Loucy (cell line): ENCODE results near the gene MYCBPAP.

Experiments
- H2AFZ ChIP-seq: fragments of 200-600 bp; sonication (generic); 2 replicates; pipeline ENCODE4 v1.6.0; 2016; ENCODE audit warnings: antibody characterized with exemption, mild to moderate bottlenecking, low read length, moderate library complexity
- H3F3A ChIP-seq: fragments of 200-600 bp; 2 replicates; pipeline ENCODE4 v1.6.0; 2016; ENCODE audit warnings: antibody characterized with exemption, low read depth, mild to moderate bottlenecking
- H3K27me3 ChIP-seq: fragments of 200-600 bp; sonication (generic); 2 replicates; pipeline ENCODE4 v1.6.1; 2014; ENCODE audit warnings: low read length, mild to moderate bottlenecking; ENCODE audit not compliant: insufficient read depth, poor library complexity, severe bottlenecking
- H3K36me3 ChIP-seq: fragments of 200-600 bp; sonication (generic); 2 replicates; pipeline ENCODE4 v1.6.1; 2016; ENCODE audit warnings: low read length; ENCODE audit not compliant: insufficient read depth
- H3K4me1 ChIP-seq: fragments of 200-600 bp; sonication (generic); 2 replicates; pipeline ENCODE4 v1.5.1; 2014; ENCODE audit warnings: low read length, mild to moderate bottlenecking; ENCODE audit not compliant: insufficient read depth, poor library complexity, severe bottlenecking
- H3K4me2 ChIP-seq: fragments of 200-600 bp; sonication (generic); 2 replicates; pipeline ENCODE4 v1.6.0; 2014; ENCODE audit warnings: antibody characterized with exemption, low read length, low read depth, mild to moderate bottlenecking; ENCODE audit not compliant: poor library complexity, severe bottlenecking
- H3K4me3 ChIP-seq: fragments of 200-600 bp; sonication (generic); 2 replicates; pipeline ENCODE4 v1.5.1; 2014; ENCODE audit warnings: low read length, mild to moderate bottlenecking, mixed read lengths; ENCODE audit not compliant: poor library complexity, severe bottlenecking
- H3K79me2 ChIP-seq: fragments of 200-600 bp; sonication (generic); 2 replicates; pipeline ENCODE4 v1.6.1; 2014; ENCODE audit warnings: low read length; ENCODE audit not compliant: insufficient read depth
- H3K9ac ChIP-seq: fragments of 200-600 bp; sonication (generic); 2 replicates; pipeline ENCODE4 v1.6.0; 2014; ENCODE audit warnings: mild to moderate bottlenecking, low read depth, low read length, moderate library complexity; ENCODE audit not compliant: poor library complexity, severe bottlenecking
- H3K9me2 ChIP-seq: fragments of 200-600 bp; sonication (generic); replicated peaks from 2 replicates; pipeline ENCODE4 v1.6.1; 2016; ENCODE audit warnings: low read depth, low read length, mixed read lengths
- H3K9me3 ChIP-seq: fragments of 200-600 bp; sonication (generic); 2 replicates; pipeline ENCODE4 v1.6.1; 2014; ENCODE audit warnings: mild to moderate bottlenecking, antibody characterized with exemption, low read length, low read depth; ENCODE audit not compliant: insufficient read depth
- H4K20me1 ChIP-seq: fragments of 200-600 bp; sonication (generic); 2 replicates; pipeline ENCODE4 v1.6.0; 2014; ENCODE audit warnings: antibody characterized with exemption, low read length, mild to moderate bottlenecking; ENCODE audit not compliant: insufficient read depth, poor library complexity, severe bottlenecking
- EZH2phosphoT487 ChIP-seq: fragments of 200-600 bp; IDR thresholded peaks from 2 replicates; pipeline ENCODE4 v1.6.1; 2018; ENCODE audit warnings: antibody characterized with exemption, mild to moderate bottlenecking, moderate library complexity, borderline replicate concordance
- TF ChIP-seq, protein P1 (sequence below): fragments of 200-600 bp; sonication (generic); conservative IDR thresholded peaks from 2 replicates; pipeline ENCODE4 v1.5.1; 2014; ENCODE audit warnings: mild to moderate bottlenecking, antibody characterized with exemption, low read length

Gene MYCBPAP

DNA sequence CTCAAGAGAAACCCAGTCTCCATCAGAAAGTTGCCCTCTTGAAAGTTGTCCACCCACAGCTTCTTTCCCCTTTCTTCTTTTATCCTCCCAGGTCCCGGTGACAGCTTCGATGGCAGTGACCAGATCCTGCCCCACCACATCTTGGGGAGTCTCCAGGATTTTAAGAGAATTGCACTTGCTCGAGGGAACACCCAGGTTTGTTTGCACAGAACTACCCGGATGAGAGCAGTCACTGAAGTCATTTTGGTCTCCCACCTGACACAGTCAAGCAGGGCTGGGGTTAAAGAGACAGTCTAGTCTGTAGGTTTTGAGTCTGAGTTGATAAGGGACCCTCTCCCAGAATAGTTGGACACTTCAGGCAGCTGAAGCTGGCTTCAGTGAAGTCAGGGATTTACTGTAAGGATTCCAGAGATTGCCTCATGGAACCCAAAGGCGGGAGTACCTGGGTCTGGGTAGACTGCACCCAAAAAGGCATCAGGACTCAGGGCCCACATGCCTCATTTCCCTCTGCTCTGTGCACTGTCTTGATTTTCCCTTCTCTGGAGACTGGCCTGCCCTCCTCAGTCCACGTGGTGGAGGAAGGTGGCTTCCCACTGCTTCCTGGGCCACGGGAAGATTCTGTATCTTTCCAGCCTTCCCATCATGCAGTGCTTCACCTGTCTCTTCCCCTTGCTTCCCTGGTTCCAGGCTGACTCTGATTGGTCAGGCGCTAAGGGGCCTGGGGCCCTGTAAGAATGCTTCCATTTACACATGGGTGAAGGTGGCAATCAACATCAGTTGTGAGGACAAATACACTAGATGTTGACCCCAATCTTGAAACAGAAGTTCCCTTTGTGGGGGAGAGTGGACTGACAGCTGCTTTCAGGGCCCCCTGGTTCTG is 9.5 kb downstream of the MYCBPAP start:
- no peak for TF ChIP-seq EZH2phosphoT487
- TF ChIP-seq, protein P1, sequence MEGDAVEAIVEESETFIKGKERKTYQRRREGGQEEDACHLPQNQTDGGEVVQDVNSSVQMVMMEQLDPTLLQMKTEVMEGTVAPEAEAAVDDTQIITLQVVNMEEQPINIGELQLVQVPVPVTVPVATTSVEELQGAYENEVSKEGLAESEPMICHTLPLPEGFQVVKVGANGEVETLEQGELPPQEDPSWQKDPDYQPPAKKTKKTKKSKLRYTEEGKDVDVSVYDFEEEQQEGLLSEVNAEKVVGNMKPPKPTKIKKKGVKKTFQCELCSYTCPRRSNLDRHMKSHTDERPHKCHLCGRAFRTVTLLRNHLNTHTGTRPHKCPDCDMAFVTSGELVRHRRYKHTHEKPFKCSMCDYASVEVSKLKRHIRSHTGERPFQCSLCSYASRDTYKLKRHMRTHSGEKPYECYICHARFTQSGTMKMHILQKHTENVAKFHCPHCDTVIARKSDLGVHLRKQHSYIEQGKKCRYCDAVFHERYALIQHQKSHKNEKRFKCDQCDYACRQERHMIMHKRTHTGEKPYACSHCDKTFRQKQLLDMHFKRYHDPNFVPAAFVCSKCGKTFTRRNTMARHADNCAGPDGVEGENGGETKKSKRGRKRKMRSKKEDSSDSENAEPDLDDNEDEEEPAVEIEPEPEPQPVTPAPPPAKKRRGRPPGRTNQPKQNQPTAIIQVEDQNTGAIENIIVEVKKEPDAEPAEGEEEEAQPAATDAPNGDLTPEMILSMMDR: no peak
- Histone ChIP-seq H3F3A (no peaks in the 10 kb centered on the region), H3K9me3 (no peaks in the 10 kb centered on the region), H3K36me3 (no peaks in the 10 kb centered on the region), H3K79me2 (no peaks in the 10 kb centered on the region), H3K4me3 (no peak overlapping the region), H3K9ac (no peak overlapping the region), H2AFZ (no peak overlapping the region), H3K4me2 (no peak overlapping the region), H3K4me1 (no peaks in the 10 kb centered on the region), H3K9me2 (no peaks in the 10 kb centered on the region), H3K27me3 (no peaks in the 10 kb centered on the region), H4K20me1 (no peaks in the 10 kb centered on the region)

DNA sequence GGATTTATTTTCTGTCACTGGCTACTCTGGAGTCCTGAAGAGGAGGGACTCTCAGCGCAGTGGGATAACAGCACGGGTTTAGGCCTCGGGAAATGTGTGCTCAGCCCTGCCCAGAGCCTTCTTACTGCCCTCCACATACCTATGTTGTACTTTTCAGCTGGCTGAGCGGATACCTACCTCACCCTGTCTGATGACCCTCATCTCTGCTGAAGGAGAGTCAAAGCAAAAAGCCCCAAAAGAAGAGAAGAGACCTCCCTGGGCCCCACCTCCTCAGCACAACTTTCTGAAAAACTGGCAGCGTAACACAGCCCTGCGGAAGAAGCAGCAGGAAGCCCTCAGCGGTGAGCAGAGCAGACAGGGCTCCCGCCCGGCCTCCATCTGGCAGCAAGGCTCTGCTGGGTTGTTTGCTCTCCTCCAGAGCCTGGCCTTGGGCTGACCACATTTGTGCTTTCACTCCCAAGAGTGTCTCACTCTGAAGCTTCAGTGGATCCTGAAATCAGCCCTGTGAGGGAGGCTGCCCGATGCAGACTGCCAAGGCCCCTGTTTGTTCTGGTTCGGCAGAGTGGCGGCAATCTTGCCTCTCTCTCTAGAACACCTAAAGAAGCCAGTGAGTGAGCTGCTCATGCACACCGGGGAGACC is 10.3 kb downstream of the MYCBPAP start:
- Histone ChIP-seq H4K20me1 (no peaks in the 10 kb centered on the region), H3K4me1 (no peaks in the 10 kb centered on the region), H3K27me3 (no peaks in the 10 kb centered on the region), H3K4me2 (no peak overlapping the region), H2AFZ (no peak overlapping the region), H3K36me3 (no peaks in the 10 kb centered on the region), H3K9me3 (no peaks in the 10 kb centered on the region), H3F3A (no peaks in the 10 kb centered on the region), H3K9ac (no peak overlapping the region), H3K79me2 (no peaks in the 10 kb centered on the region), H3K9me2 (no peaks in the 10 kb centered on the region), H3K4me3 (no peak overlapping the region)
- no peak for TF ChIP-seq EZH2phosphoT487
- TF ChIP-seq, protein P1: no peak

GRCh38 chr17:50519141-50519834 is 11.0 kb downstream of the MYCBPAP start:
- H3K9me3 ChIP-seq: no peaks in the 10 kb centered on the region
- H4K20me1 ChIP-seq: no peaks in the 10 kb centered on the region
- no peak overlapping the region for H2AFZ ChIP-seq
- no peaks in the 10 kb centered on the region for H3K9me2 ChIP-seq
- no peak overlapping the region for H3K9ac ChIP-seq
- no peaks in the 10 kb centered on the region for H3K27me3 ChIP-seq
- H3K4me1 ChIP-seq: no peaks in the 10 kb centered on the region
- H3K79me2 ChIP-seq: no peaks in the 10 kb centered on the region
- H3K36me3 ChIP-seq: no peaks in the 10 kb centered on the region
- H3F3A ChIP-seq: no peaks in the 10 kb centered on the region
- H3K4me2 ChIP-seq: no peak overlapping the region
- TF ChIP-seq, protein P1: no peak
- TF ChIP-seq EZH2phosphoT487: no peak
- H3K4me3 ChIP-seq: no peak overlapping the region
